C4-2B (cell line): ENCODE results near the gene PPP6R3.

Experiments used
- ZFX ChIP-seq: fragments of 450-650 bp; IDR thresholded peaks from 2 replicates; pipeline ENCODE4 v1.6.1; 2017
- TF ChIP-seq, protein P1 (sequence below): fragments of 450-650 bp; conservative IDR thresholded peaks from 2 replicates; pipeline ENCODE4 v1.5.1; 2017; ENCODE audit warnings: mild to moderate bottlenecking

DNA sequence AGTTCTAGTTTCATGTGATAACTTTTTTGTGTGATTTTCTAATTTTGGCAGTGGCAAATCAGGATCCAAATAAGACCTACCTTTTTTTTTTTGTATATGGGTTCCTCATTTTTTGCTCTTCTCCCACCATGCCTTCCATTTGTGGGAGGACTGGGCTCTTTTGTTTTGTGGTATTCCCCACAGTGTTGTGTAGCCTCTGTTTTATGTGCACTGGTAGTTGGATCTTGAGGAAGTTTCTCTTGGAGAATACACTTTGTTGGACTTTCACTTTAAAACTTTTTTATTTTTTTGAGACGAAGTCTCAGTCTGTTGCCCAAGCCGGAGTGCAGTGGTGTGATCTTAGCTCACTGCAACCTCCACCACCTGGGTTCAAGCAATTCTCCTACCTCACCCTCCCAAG lies 39.7 kb downstream of the PPP6R3 start:
- TF ChIP-seq, protein P1, sequence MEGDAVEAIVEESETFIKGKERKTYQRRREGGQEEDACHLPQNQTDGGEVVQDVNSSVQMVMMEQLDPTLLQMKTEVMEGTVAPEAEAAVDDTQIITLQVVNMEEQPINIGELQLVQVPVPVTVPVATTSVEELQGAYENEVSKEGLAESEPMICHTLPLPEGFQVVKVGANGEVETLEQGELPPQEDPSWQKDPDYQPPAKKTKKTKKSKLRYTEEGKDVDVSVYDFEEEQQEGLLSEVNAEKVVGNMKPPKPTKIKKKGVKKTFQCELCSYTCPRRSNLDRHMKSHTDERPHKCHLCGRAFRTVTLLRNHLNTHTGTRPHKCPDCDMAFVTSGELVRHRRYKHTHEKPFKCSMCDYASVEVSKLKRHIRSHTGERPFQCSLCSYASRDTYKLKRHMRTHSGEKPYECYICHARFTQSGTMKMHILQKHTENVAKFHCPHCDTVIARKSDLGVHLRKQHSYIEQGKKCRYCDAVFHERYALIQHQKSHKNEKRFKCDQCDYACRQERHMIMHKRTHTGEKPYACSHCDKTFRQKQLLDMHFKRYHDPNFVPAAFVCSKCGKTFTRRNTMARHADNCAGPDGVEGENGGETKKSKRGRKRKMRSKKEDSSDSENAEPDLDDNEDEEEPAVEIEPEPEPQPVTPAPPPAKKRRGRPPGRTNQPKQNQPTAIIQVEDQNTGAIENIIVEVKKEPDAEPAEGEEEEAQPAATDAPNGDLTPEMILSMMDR: no peak
- no peak for TF ChIP-seq ZFX
